Parathyroid adenoma (tissue), 2 donors: ENCODE data around the gene LY6G6D.
A peak's percentile ranks its signal among the peaks of the same experiment; 100 is the strongest.

Source experiments
- H2AFZ ChIP-seq: fragments of 300-600 bp; sonication (generic); one replicate; pipeline ENCODE4 v1.7.0; 2017; ENCODE audit warnings: antibody characterized with exemption, mild to moderate bottlenecking
- H3K27ac ChIP-seq: fragments of 300-600 bp; sonication (generic); one replicate; pipeline ENCODE4 v1.7.0; 2017
- H3K27me3 ChIP-seq: fragments of 300-600 bp; sonication (generic); one replicate; pipeline ENCODE4 v1.7.0; 2017; ENCODE audit warnings: low read length; ENCODE audit not compliant: control insufficient read depth, insufficient read depth
- H3K36me3 ChIP-seq: fragments of 300-600 bp; sonication (generic); one replicate; pipeline ENCODE4 v1.7.0; 2017; ENCODE audit warnings: low read length; ENCODE audit not compliant: control insufficient read depth, insufficient read depth
- H3K4me1 ChIP-seq: fragments of 300-600 bp; sonication (generic); one replicate; pipeline ENCODE4 v1.7.0; 2017; ENCODE audit warnings: control low read depth
- H3K4me2 ChIP-seq: fragments of 300-600 bp; sonication (generic); one replicate; pipeline ENCODE4 v1.7.0; 2017; ENCODE audit warnings: low read length
- H3K4me3 ChIP-seq: fragments of 300-600 bp; sonication (generic); one replicate; pipeline ENCODE4 v1.7.0; 2017; ENCODE audit warnings: low read depth, low read length
- H3K79me2 ChIP-seq: fragments of 300-600 bp; sonication (generic); one replicate; pipeline ENCODE4 v1.7.0; 2017; ENCODE audit warnings: control low read depth
- H3K9ac ChIP-seq: fragments of 300-600 bp; sonication (generic); one replicate; pipeline ENCODE4 v1.7.0; 2017; ENCODE audit warnings: mild to moderate bottlenecking
- H3K9me3 ChIP-seq: fragments of 300-600 bp; sonication (generic); one replicate; pipeline ENCODE4 v1.7.0; 2017; ENCODE audit warnings: low read length; ENCODE audit not compliant: control insufficient read depth
- TF ChIP-seq, protein P1 (sequence below): fragments of 300-600 bp; sonication (generic); IDR thresholded peaks from one replicate; pipeline ENCODE4 v1.7.0; 2017; ENCODE audit warnings: antibody characterized with exemption, mild to moderate bottlenecking
- donor health status: primary hyperparathyroidism.

Gene LY6G6D

DNA sequence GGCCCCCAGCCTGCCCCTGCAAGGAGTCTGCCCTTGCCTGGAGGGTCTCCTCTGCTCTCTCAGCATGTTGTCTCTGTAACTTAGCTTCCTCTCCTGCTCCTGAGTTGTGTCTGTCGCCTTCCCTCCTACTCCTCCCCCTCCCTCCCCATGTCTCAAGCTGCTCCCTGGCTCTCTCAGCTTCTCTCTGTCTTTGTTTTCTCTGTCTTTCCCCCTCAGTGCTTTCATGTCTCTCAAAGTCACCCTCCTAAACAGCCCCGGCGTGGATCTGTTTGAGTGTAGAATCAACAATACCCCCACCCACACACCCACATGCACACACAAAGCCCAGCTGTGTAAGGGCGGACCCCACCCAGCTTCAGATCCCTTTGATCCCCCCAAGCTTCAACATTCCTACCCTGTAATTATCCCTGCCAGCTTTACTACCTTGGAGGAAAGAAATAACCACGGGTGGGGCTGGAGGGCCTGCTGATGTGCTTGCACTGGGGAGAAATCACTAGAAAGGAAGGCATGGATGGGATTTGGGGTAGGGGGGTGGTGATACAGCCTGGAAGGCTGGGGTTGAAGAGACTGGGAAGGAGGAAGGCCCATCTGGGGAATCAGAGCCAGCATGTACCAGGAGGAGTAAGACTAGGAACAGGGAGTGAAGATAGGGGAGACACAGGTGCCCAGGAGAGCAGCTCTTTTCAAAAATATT, 1.0 kb upstream of the LY6G6D start:
- H3K4me2 ChIP-seq: no peak overlapping the region
- TF ChIP-seq, protein P1, sequence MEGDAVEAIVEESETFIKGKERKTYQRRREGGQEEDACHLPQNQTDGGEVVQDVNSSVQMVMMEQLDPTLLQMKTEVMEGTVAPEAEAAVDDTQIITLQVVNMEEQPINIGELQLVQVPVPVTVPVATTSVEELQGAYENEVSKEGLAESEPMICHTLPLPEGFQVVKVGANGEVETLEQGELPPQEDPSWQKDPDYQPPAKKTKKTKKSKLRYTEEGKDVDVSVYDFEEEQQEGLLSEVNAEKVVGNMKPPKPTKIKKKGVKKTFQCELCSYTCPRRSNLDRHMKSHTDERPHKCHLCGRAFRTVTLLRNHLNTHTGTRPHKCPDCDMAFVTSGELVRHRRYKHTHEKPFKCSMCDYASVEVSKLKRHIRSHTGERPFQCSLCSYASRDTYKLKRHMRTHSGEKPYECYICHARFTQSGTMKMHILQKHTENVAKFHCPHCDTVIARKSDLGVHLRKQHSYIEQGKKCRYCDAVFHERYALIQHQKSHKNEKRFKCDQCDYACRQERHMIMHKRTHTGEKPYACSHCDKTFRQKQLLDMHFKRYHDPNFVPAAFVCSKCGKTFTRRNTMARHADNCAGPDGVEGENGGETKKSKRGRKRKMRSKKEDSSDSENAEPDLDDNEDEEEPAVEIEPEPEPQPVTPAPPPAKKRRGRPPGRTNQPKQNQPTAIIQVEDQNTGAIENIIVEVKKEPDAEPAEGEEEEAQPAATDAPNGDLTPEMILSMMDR: no peak
- no peaks in the 10 kb centered on the region for H3K9me3 ChIP-seq
- H2AFZ ChIP-seq: peak overlapping the region; percentile 16
- H3K4me1 ChIP-seq: peaks cover 14% of the 10 kb centered on the region
- H3K4me3 ChIP-seq: no peak overlapping the region
- no peaks in the 10 kb centered on the region for H3K27me3 ChIP-seq
- no peak overlapping the region for H3K9ac ChIP-seq
- no peaks in the 10 kb centered on the region for H3K79me2 ChIP-seq
- no peaks in the 10 kb centered on the region for H3K36me3 ChIP-seq
- no peak overlapping the region for H3K27ac ChIP-seq

DNA sequence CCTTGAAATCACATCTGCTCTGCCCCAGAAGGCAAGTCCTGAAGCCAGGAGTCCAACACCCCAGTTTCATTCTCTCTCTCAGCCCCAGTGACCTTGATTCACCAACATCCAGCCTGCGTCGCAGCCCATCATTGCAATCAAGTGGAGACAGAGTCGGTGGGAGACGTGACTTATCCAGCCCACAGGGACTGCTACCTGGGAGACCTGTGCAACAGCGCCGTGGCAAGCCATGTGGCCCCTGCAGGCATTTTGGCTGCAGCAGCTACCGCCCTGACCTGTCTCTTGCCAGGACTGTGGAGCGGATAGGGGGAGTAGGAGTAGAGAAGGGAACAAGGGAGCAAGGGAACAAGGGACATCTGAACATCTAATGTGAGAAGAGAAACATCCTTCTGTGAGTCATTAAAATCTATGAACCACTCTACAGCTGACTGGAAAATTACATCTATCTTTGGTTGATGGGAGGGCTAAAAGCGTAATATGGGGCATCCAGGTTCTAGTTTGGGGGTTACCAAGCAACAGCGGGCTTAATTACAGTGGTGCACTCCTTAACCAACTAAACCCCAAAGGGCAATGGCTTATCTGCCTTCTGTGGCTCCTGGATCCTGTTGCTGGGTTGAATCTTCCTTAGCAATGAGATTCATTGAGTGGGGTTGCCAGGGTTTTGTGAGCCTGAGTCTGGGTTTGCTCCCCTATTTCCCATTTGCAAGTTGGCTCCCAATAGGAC, 2.5 kb downstream of the LY6G6D start:
- peaks cover 14% of the 10 kb centered on the region for H3K4me1 ChIP-seq
- H2AFZ ChIP-seq: peak overlapping the region; percentile 3
- H3K27ac ChIP-seq: peak overlapping the region; percentile 15
- no peaks in the 10 kb centered on the region for H3K27me3 ChIP-seq
- H3K79me2 ChIP-seq: no peaks in the 10 kb centered on the region
- no peaks in the 10 kb centered on the region for H3K36me3 ChIP-seq
- H3K9ac ChIP-seq: no peak overlapping the region
- H3K9me3 ChIP-seq: no peaks in the 10 kb centered on the region
- peak overlapping the region; percentile 45 for H3K4me2 ChIP-seq
- H3K4me3 ChIP-seq: no peak overlapping the region
- TF ChIP-seq, protein P1: peak; percentile 29

DNA sequence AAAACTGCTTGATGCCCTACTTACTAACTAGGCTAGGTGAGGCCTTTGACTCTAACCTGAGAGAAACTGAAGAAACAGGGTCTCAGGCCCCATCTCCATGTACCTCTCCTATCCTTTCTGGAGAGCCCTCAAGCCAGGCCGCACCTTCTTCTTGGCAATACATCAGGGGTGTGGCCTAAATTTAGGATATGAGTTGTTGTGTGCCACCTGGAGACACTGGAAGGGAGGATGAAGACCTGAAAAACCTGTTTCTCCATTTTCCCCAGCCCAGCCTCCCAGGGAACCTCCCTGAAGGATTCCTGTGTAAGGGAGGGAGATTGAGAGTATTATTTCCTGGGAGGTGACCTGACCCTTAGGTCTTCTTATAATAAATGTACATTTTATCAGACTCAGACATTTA, 3.1 kb downstream of the LY6G6D start:
- Histone ChIP-seq H3K4me1 (peaks cover 14% of the 10 kb centered on the region), H2AFZ (peak overlapping the region; percentile 3), H3K9me3 (no peaks in the 10 kb centered on the region), H3K79me2 (no peaks in the 10 kb centered on the region), H3K27ac (peak overlapping the region; percentile 15), H3K4me2 (peak overlapping the region; percentile 45), H3K36me3 (no peaks in the 10 kb centered on the region), H3K27me3 (no peaks in the 10 kb centered on the region), H3K9ac (no peak overlapping the region), H3K4me3 (no peak overlapping the region)
- TF ChIP-seq, protein P1: no peak

DNA sequence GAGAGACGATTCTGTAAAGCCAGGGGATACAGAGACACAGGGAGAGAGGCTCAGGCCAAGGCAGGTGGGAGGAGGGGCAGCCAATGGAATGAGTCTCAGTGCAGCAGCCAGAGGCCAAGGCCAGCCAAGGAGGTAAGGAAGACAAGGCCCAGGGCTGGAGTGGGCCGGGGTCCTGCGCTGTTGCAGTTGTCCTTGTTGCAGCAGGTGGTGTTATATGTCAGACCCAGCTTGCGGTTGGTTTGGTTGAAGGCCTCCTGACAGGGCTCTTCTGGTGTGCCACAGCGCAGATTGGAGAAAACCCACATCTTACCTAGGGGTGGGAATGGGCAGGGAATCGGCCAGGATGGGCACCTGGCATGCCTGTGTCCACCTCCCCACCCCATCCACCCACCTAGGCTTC, 3.9 kb downstream of the LY6G6D start:
- Histone ChIP-seq H3K4me1 (peaks cover 14% of the 10 kb centered on the region), H3K27me3 (no peaks in the 10 kb centered on the region)

More for the DNA sequence above, 3.9 kb downstream of the LY6G6D start:
- H3K4me2 ChIP-seq: no peak overlapping the region
- H3K9ac ChIP-seq: no peak overlapping the region
- H2AFZ ChIP-seq: peak overlapping the region; percentile 3
- H3K9me3 ChIP-seq: no peaks in the 10 kb centered on the region
- no peak overlapping the region for H3K27ac ChIP-seq
- TF ChIP-seq, protein P1: no peak
- H3K4me3 ChIP-seq: no peak overlapping the region
- H3K79me2 ChIP-seq: no peaks in the 10 kb centered on the region
- no peaks in the 10 kb centered on the region for H3K36me3 ChIP-seq
